M059J (cell line): Measurements from ENCODE around the gene MED15. TPM values are rescaled to one million over a fixed set of nuclear protein-coding genes. Genes with fewer than 3 reads are reported as not detected.
"Not testable (repeated sequence)": the region's sequence is repeated elsewhere in the genome, so short reads cannot be mapped to it uniquely, and the experiment has no call there.

ENCODE experiments used
- DNase-seq: peaks from one replicate; pipeline ENCODE4 v3.0.0-alpha.2; 2012; ENCODE audit warnings: low read depth
- total RNA-seq: library from RNA; depleted of rRNA; stranded (reverse); fragments of >200 nt; shearing (Covaris generic); gene quantifications from 2 replicates; pipeline ENCODE4 v1.2.3, GENCODE V29; 2014

The MED15 gene
- total RNA-seq, 1 experiment from 2014 or later, result 27.9 TPM

DNA sequence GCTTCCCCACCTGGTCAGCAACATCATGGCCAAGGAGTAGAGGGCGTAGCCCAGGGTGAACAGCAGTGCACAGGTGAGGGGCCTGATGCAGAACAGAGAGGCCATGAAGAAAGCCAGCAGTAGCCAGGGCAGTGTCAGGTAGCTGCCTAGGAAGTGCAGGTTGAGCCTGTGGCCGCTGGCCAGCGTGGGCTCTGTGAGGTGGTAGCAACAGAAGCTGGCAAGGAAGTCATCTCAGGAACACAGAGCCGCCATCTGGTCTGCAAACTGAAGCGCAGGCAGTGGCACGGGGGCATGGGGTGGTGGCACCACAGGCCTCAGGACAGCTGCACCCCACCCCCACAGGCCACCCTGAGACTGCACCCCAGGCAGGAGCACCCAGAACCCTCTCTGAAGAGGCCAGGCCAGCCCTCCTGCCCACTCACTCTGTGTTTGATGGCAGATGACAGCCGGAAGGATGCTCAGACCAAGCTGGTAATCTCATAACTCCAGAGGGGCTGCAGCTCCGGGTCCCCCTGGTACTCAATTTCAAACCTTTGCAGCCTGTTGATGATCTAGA lies 95.3 kb downstream of the MED15 start:
- no peak for DNase-seq

GRCh38 chr22:20604092-20604747 lies 96.8 kb downstream of the MED15 start:
- DNase-seq, result no peak

GRCh38 chr22:20604776-20605221 lies 97.4 kb downstream of the MED15 start:
- no peak for DNase-seq

GRCh38 chr22:20605328-20605727 lies 97.9 kb downstream of the MED15 start:
- no peak for DNase-seq

DNA sequence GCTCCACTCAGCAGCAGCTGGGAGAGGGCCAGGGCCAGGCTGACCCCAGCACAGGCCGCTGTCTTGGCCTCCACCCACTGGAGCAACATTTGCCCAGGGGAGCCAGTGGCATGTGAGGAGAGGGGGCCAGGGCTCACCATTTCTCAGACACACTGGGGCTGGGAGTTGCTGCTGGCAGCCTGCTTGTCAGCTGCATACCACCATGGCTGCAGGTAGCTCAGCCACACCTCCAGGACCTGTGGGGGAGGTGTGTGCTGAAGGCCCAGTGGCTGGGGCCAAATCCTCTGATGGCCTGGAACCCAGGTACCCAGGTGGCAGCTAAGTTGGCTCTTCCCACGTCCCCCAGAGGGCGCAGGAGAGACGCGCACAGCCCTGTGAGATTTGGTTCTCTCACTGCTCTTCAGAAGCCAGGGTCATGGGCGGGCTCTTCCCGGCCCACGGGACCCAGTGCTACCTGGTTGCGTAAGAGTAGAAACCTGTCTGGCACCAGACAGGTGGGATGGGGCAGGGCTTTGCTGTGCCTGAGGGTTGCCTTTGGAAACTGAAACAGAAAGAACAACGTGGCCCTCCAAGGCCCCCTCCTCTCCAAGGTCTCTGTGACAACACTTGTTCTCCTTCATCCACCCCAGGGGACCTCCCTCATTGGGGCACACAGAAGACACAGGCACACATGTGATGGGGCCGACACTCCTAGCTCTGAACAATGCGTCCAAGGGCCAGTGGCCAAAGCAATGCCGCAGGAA lies 98.8 kb downstream of the MED15 start:
- DNase-seq, result peak; percentile 54

DNA sequence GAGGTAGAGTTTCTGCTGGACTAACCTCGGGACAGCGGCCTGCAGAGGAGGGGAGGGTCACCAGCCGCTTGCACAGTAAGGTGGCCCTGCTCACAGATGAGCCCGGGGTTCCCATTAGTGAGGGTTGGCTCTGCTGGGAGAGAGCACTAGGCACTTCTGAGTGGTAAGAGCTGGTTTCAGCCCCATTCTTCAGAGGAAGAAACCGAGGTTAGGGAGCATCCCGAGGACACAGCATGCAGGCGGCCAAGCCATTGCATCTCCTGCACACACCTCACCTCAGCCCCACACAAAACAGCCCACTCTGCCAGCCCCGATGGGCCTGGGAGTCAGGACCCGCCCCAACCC lies 99.3 kb downstream of the MED15 start:
- no peak for DNase-seq

DNA sequence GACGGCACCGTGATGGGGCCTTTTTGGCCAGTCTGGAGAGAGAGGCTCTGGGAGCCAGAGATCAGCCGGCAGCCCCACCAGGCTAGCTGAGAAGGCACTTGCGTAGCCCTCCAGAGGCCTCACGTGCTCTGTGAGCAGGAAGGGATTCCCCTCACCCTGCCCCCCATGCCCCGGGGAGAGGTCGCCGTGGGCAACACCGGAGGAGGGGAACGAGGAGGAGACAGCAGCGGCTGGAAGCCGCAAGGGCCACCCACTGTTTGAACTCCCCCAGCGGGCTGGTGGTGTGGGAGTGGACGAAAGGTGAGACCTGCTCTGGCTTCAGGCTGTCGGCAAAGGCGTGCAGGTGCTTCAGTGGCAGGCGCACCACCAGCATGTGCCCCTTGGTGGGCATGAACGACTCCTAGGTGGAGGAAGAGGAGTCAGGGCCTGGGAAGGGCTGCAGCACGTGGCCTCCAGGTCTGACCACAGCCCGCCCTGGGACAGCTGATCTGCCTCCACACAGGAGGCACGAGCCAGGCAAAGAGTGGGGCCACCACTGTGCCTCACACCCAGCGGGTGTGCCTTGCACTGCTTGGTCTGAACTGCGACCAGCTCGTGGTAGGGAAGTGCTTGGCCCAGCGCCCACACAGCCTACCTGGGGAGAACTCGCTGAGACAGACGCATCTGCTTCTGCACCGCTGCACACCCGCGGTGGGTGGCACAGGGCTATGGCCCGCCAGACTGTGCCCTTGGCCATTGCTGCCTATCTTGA lies 99.9 kb downstream of the MED15 start:
- DNase-seq, result no peak

DNA sequence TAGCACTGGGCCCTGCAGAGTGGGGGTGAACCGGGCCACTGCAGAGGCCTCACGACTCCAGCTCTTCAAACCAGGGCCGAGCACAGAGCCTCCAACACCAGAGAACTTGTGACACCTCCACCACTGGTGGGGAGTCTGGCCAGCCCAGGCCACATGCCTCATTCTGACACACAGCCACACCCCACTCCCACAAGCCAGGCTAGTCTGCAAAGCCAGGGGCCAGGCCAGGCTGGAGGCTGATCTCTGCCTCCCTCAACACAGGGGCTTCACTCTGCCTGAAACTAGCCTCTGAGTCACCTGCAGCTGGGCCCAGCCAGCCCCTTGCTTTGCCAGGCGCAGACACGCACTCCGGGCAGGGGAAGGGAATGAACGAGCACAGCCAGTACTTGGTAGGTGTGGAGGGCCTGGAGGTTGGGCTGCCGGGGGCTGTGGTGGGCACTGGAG lies 102.9 kb downstream of the MED15 start:
- no peak for DNase-seq

DNA sequence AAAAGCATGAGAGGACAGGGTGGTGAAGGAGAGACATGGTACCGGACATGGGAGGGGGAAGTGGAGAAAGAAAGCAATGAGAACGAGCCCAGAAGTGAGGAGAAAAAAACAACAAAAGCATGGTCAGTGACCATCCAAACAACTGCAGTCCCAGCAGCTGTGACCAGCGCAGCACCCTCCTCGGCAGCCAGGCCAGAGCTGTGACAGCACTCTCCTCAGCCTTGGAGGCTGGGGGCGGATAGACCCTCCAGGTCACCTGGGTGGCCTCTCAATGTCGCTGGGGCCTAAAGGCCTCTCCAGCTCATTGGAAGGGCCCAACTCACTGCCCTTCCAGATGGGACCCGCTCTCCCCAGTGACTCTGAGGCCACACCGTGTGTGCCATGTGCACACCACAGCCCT lies 103.3 kb downstream of the MED15 start:
- DNase-seq, result no peak

- no peak for DNase-seq
These were observed 104.0 kb downstream of the MED15 start for GRCh38 chr22:20611418-20611817.

- DNase-seq, result no peak
These were observed 105.9 kb downstream of the MED15 start for GRCh38 chr22:20613301-20613700.

DNA sequence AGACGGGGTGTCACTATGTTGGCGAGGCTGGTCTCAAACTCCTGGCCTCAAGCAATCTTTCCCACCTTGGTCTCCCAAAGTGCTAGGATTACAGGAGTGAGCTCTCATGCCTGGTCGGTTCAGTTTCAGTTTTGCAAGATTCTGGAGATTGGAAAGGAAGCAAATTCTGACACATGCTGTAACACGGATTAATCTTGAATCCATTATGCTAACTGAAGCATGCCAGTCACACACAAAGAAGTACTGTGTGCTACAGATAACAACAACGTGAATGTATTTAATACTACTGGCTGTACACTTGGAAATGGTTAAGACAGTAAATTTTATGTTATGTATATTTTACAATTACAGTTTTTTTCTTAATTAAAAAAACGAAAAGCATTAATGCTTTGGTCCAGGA lies 107.6 kb downstream of the MED15 start:
- peak; percentile 30 for DNase-seq

- no peak for DNase-seq
These were observed 108.4 kb downstream of the MED15 start for GRCh38 chr22:20615533-20616450.

GRCh38 chr22:20616451-20617043 lies 109.1 kb downstream of the MED15 start:
- no peak for DNase-seq

- no peak for DNase-seq
These were observed 111.1 kb downstream of the MED15 start for GRCh38 chr22:20618488-20618887.

- no peak for DNase-seq
These were observed 111.9 kb downstream of the MED15 start for GRCh38 chr22:20619045-20619892.

- not testable (repeated sequence) for DNase-seq
These were observed 112.4 kb downstream of the MED15 start for GRCh38 chr22:20619893-20620194.

DNA sequence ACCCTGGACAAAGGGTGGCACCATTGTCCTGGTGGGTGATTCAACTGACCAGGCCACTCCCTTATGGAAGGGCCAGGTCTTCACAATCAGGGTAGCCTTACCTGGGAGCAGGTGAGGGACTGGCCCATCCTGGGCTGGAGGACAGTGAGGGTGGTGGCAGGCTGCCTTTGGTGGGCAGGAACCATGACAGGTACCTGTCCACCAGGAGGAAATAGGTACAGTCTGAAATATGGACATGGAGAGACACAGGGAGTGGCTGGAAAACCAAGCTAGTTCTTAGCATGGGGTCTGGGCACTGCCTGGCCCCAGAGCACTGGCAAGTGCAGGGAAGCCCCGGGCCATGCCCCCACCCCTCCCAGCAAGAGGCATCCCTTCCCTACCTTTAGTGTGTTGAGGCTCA lies 113.8 kb downstream of the MED15 start:
- no peak for DNase-seq

DNA sequence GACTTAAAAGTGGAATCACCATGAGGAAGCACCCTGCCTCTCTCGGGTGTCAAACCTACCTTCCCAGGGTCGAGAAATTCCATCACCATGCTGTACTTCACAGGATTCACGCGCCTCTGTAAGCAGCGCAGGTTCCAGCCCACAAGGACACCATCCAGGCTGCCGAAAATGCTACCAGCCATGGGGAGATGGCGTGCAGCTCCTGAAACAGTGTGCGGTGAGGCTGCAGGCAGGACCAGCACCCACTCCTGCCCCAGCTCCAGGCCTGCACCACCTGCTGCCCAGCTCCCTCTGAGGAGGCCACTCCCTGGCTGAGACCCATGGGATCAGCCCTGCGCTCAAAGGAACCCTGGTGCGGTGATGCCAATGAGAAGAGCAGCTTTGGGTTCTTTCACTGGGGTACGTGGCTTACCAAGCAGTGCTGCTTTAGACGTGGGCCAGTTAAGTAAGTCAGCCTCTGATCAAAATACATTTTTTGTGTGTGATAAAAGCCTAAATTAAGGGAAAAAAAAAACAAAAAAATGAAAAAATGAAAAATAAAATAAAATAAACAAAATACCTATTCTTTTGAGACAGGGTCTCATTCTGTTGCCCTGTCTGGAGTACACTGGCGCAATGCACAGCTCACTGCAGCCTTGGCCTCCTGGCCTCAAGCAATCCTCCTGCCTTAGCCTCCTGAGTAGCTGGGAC lies 115.4 kb downstream of the MED15 start:
- no peak for DNase-seq
